CD14-positive monocyte (primary cell): ENCODE measurements around the gene ADAMTS17. TPM values are rescaled to one million over a fixed set of nuclear protein-coding genes. Genes with fewer than 3 reads are reported as not detected.

Experiments
- DNase-seq, 3 donors: peaks; one replicate each; pipeline ENCODE4 v3.0.0-alpha.2; 2011 to 2022
- H2AFZ ChIP-seq: 2 replicates; pipeline ENCODE4 v1.6.0; 2012; ENCODE audit warnings: mild to moderate bottlenecking, low read depth, low read length, inconsistent platforms; ENCODE audit not compliant: insufficient read depth, poor library complexity, severe bottlenecking
- H3K27ac ChIP-seq, 2 donors: 1 replicate in 1 of 2; 2 replicates in 1 of 2; pipeline ENCODE4 v1.5.1; 2012 to 2013; ENCODE audit warnings: low read length in 2 of 2, control low read depth in 1 of 2, inconsistent platforms in 1 of 2, low read depth in 1 of 2, mild to moderate bottlenecking in 1 of 2
- H3K27me3 ChIP-seq, 2 donors: one replicate each; pipeline versions ENCODE4 v1.6.0 to v1.6.1; 2011 to 2013; ENCODE audit warnings: low read length in 2 of 2; ENCODE audit not compliant: control insufficient read depth in 2 of 2, insufficient read depth in 2 of 2
- H3K36me3 ChIP-seq, 2 donors: replicated peaks in 1 of 2; 1 replicate in 1 of 2; 2 replicates in 1 of 2; pipeline versions ENCODE4 v1.5.1 to v1.6.1; 2012 to 2013; ENCODE audit warnings: low read length in 2 of 2, control low read depth in 1 of 2, inconsistent platforms in 1 of 2, mild to moderate bottlenecking in 1 of 2; ENCODE audit not compliant: insufficient read depth in 2 of 2, control insufficient read depth in 1 of 2
- H3K4me1 ChIP-seq, 2 donors: 1 replicate in 1 of 2; 2 replicates in 1 of 2; pipeline versions ENCODE4 v1.5.1 to v1.6.1; 2012 to 2013; ENCODE audit warnings: low read length in 2 of 2, control low read depth in 1 of 2, inconsistent platforms in 1 of 2, mild to moderate bottlenecking in 1 of 2, moderate library complexity in 1 of 2; ENCODE audit not compliant: insufficient read depth in 2 of 2, control insufficient read depth in 1 of 2
- H3K4me2 ChIP-seq: replicated peaks from 2 replicates; pipeline ENCODE3; 2012; ENCODE audit warnings: low read length, moderate library complexity, mild to moderate bottlenecking; ENCODE audit not compliant: poor library complexity, severe bottlenecking; ENCODE audit errors: extremely low read depth
- H3K4me3 ChIP-seq, 3 experiments: fragments of 200-600 bp in 1 of 3; sonication (generic) in 1 of 3; replicated peaks in 1 of 3; 1 replicate in 2 of 3; 2 replicates in 1 of 3; pipeline ENCODE4 v1.5.1; 2011 to 2013; ENCODE audit warnings: low read length in 3 of 3, mild to moderate bottlenecking in 3 of 3, control low read depth in 2 of 3, low read depth in 2 of 3, inconsistent platforms in 1 of 3, moderate library complexity in 1 of 3
- H3K79me2 ChIP-seq: 2 replicates; pipeline ENCODE4 v1.6.0; 2012; ENCODE audit warnings: mild to moderate bottlenecking, control low read depth, inconsistent platforms, low read length, moderate library complexity; ENCODE audit not compliant: insufficient read depth
- H3K9ac ChIP-seq: 2 replicates; pipeline ENCODE4 v1.6.0; 2017; ENCODE audit warnings: low read length, mild to moderate bottlenecking; ENCODE audit not compliant: insufficient read depth, poor library complexity, severe bottlenecking
- H3K9me3 ChIP-seq, 2 donors: replicated peaks in 1 of 2; 1 replicate in 1 of 2; 2 replicates in 1 of 2; pipeline versions ENCODE4 v1.5.1 to v1.6.1; 2012 to 2013; ENCODE audit warnings: low read length in 2 of 2, control low read depth in 1 of 2; ENCODE audit not compliant: control insufficient read depth in 1 of 2, insufficient read depth in 1 of 2
- H4K20me1 ChIP-seq: 2 replicates; pipeline ENCODE4 v1.6.0; 2012; ENCODE audit warnings: mild to moderate bottlenecking, low read length, control low read depth, moderate library complexity; ENCODE audit not compliant: insufficient read depth
- H3K27ac Mint-ChIP-seq, 7 donors: one replicate each; pipeline ENCODE4 v1.8.0; 2020; ENCODE audit warnings: mild to moderate bottlenecking in 7 of 7, mixed read lengths in 7 of 7, moderate library complexity in 6 of 7, inconsistent platforms in 2 of 7
- H3K27me3 Mint-ChIP-seq, 3 donors: one replicate each; pipeline ENCODE4 v1.8.0; 2021 to 2022; ENCODE audit warnings: low read depth in 3 of 3, mild to moderate bottlenecking in 3 of 3, mixed read lengths in 3 of 3, moderate library complexity in 3 of 3, inconsistent platforms in 1 of 3
- H3K36me3 Mint-ChIP-seq, 2 donors: one replicate each; pipeline ENCODE4 v1.8.0; 2020; ENCODE audit warnings: mixed read lengths in 2 of 2, inconsistent platforms in 1 of 2, mild to moderate bottlenecking in 1 of 2
- H3K4me1 Mint-ChIP-seq: one replicate; pipeline ENCODE4 v1.8.0; 2020; ENCODE audit warnings: mild to moderate bottlenecking, mixed read lengths
- H3K4me3 Mint-ChIP-seq, 2 donors: one replicate each; pipeline ENCODE4 v1.8.0; 2020; ENCODE audit warnings: mild to moderate bottlenecking in 2 of 2, mixed read lengths in 2 of 2, moderate library complexity in 1 of 2
- H3K9me3 Mint-ChIP-seq, 7 donors: one replicate each; pipeline ENCODE4 v1.8.0; 2020 to 2022; ENCODE audit warnings: mixed read lengths in 7 of 7, mild to moderate bottlenecking in 6 of 7, moderate library complexity in 6 of 7, inconsistent platforms in 2 of 7
- CTCF ChIP-seq: fragments of 200-600 bp; IDR thresholded peaks from one replicate; pipeline ENCODE4 v1.8.0; 2022; ENCODE audit warnings: antibody characterized with exemption, mild to moderate bottlenecking
- WGBS: methylation state at CpG from one replicate; pipeline ENCODE4 v1.1.5; 2013; ENCODE audit warnings: missing lambda C conversion rate; ENCODE audit not compliant: insufficient coverage; 5-methylcytosine and 5-hydroxymethylcytosine counted together
- intact Hi-C, 2 donors: fragments of 100-400 bp; cut with micrococcal nuclease; formaldehyde crosslinking; loops; one replicate each; pipeline versions ENCODE4 v1.15.0 to v1.15.1; 2023
- polyA plus RNA-seq, 3 donors: library from polyadenylated mRNA; depleted of rRNA in 1 of 3; unstranded in 2 of 3; stranded (reverse) in 1 of 3; fragments of 300-500 nt in 2 of 3; fragments of >200 nt in 1 of 3; fragmentation: Illumina TruSeq in 2 of 3; gene quantifications; 1 replicate in 2 of 3; 2 replicates in 1 of 3; pipeline ENCODE4 v1.2.3, GENCODE V29; 2012 to 2021

Gene ADAMTS17
- polyA plus RNA-seq, 3 donors: 0.03 to 0.25 TPM; not detected in 1

DNA sequence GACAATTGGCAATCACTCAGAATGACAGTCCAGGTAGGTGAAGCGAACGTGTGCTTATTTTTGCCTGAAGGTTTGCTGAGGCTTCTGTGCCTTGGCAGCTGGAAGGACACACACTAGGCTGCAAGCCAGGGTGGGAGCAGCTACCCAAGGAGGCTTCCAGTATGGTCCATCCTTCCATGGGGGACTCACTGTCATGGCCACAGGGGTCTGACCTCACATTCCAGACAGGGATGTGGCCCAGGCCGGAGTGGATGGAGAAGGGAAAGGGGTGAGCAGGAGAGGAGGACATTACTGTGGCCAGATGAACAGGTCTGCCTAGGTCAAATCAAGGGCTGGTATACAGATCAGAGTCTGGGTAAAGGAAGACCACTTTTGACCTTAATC, 247.7 kb downstream of the ADAMTS17 start:
- H3K4me3 Mint-ChIP-seq: no peak overlapping the region

GRCh38 chr15:100093211-100094126, 248.3 kb downstream of the ADAMTS17 start:
- WGBS: 76% methylated on average over 6 of the region's 13 CpGs
- H3K27me3 Mint-ChIP-seq: peaks cover 0 to 4% (median 1%) of the 10 kb centered on the region in 3 donors
- no peaks in the 10 kb centered on the region for H3K79me2 ChIP-seq
- no peak overlapping the region for H3K27ac ChIP-seq
- H3K9me3 ChIP-seq: no peaks in the 10 kb centered on the region
- H3K9ac ChIP-seq: no peak overlapping the region
- H3K36me3 Mint-ChIP-seq: no peaks in the 10 kb centered on the region
- no peaks in the 10 kb centered on the region for H3K27me3 ChIP-seq
- no peaks in the 10 kb centered on the region for H3K4me1 Mint-ChIP-seq
- no peaks in the 10 kb centered on the region for H3K4me1 ChIP-seq
- no peaks in the 10 kb centered on the region for H3K36me3 ChIP-seq
- TF ChIP-seq CTCF: no peak
- intact Hi-C loops: no loop called here
- no peaks in the 10 kb centered on the region for H4K20me1 ChIP-seq
- H3K4me2 ChIP-seq: no peak overlapping the region
- no peak overlapping the region for H3K4me3 Mint-ChIP-seq
- DNase-seq: no peak
- peaks cover 0 to 8% (median 5%) of the 10 kb centered on the region in 7 donors for H3K9me3 Mint-ChIP-seq
- H3K4me3 ChIP-seq: no peak overlapping the region
- no peak overlapping the region for H3K27ac Mint-ChIP-seq
- H2AFZ ChIP-seq: no peak overlapping the region

More for the DNA sequence above, 247.7 kb downstream of the ADAMTS17 start:
- Histone ChIP-seq H3K79me2 (no peaks in the 10 kb centered on the region), H3K27ac (no peak overlapping the region), H3K9me3 (no peaks in the 10 kb centered on the region), H2AFZ (no peak overlapping the region), H3K4me1 (no peaks in the 10 kb centered on the region), H3K4me3 (no peak overlapping the region), H3K9ac (no peak overlapping the region), H4K20me1 (no peaks in the 10 kb centered on the region), H3K4me2 (no peak overlapping the region), H3K27me3 (no peaks in the 10 kb centered on the region), H3K36me3 (no peaks in the 10 kb centered on the region)
- Mint-ChIP-seq H3K4me1 (no peaks in the 10 kb centered on the region), H3K36me3 (no peaks in the 10 kb centered on the region), H3K27ac (peak overlapping the region in 1 of 7 donors; percentile 30), H3K27me3 (peaks cover 0 to 4% (median 1%) of the 10 kb centered on the region in 3 donors), H3K9me3 (peaks cover 0 to 8% (median 3%) of the 10 kb centered on the region in 7 donors)
- TF ChIP-seq CTCF: no peak
- WGBS: 100% methylated on average over 3 of the region's 3 CpGs
- no peak for DNase-seq
- intact Hi-C loops: no loop called here
